Kidney (tissue), 14 donors: ENCODE measurements around the gene CLMN. TPM values are rescaled to one million over a fixed set of nuclear protein-coding genes. Genes with fewer than 3 reads are reported as not detected.

Experiments used
- DNase-seq, 5 donors: peaks; one replicate each; pipeline ENCODE4 v3.0.0-alpha.2; 2013 to 2020
- FAIRE-seq: peaks from 2 replicates; lab custom pipeline; 2012; peaks lifted over from hg19 to GRCh38; lab: Jason Lieb, UNC
- H3K27ac ChIP-seq, 2 donors: one replicate each; pipeline ENCODE4 v1.7.0; 2013; ENCODE audit warnings: low read depth in 2 of 2, low read length in 2 of 2, inconsistent platforms in 1 of 2
- H3K27me3 ChIP-seq: one replicate; pipeline ENCODE4 v1.7.1; 2013; ENCODE audit warnings: low read length, inconsistent platforms; ENCODE audit not compliant: control insufficient read depth, insufficient read depth
- H3K36me3 ChIP-seq, 3 donors: one replicate each; pipeline versions ENCODE4 v1.7.0 to v1.7.1; 2013; ENCODE audit warnings: low read length in 3 of 3, control low read depth in 1 of 3, inconsistent platforms in 1 of 3; ENCODE audit not compliant: insufficient read depth in 3 of 3, control insufficient read depth in 2 of 3
- H3K4me1 ChIP-seq, 3 donors: one replicate each; pipeline versions ENCODE4 v1.7.0 to v1.7.1; 2013; ENCODE audit warnings: low read length in 3 of 3, inconsistent platforms in 1 of 3, low read depth in 1 of 3; ENCODE audit not compliant: control insufficient read depth in 2 of 3, insufficient read depth in 2 of 3
- H3K4me3 ChIP-seq, 3 donors: one replicate each; pipeline versions ENCODE4 v1.7.0 to v1.8.1; 2013; ENCODE audit warnings: low read length in 3 of 3, control low read depth in 1 of 3, inconsistent platforms in 1 of 3
- H3K9ac ChIP-seq, 3 donors: one replicate each; pipeline versions ENCODE4 v1.7.0 to v1.7.1; 2013; ENCODE audit warnings: low read length in 3 of 3, control low read depth in 1 of 3, inconsistent platforms in 1 of 3
- H3K9me3 ChIP-seq, 3 donors: one replicate each; pipeline versions ENCODE4 v1.7.0 to v1.7.1; 2013; ENCODE audit warnings: low read length in 3 of 3, control low read depth in 1 of 3, inconsistent platforms in 1 of 3; ENCODE audit not compliant: control insufficient read depth in 2 of 3, insufficient read depth in 1 of 3
- intact Hi-C: fragments of 100-400 bp; cut with DNase I; formaldehyde crosslinking; loops from one replicate; pipeline ENCODE4 v1.11.1; 2022
- polyA plus RNA-seq: library from polyadenylated mRNA; stranded (reverse); fragments of 350-450 nt; fragmentation: Illumina TruSeq; extraction: RNeasy Lipid Tissue Mini Kit (QIAGEN cat#74804); gene quantifications from one replicate; pipeline ENCODE4 v1.2.3, GENCODE V29; 2014; ENCODE audit warnings: low read depth, low replicate concordance; ENCODE audit not compliant: insufficient read depth
- total RNA-seq: library from RNA; stranded (reverse); fragmentation: NEBNext Ultra II Directional; extraction: Animal tissue kit (Norgen Biotek cat#: 25700); gene quantifications from one replicate; pipeline ENCODE4 v1.2.1, GENCODE V29; 2021
- TF ChIP-seq, protein P1 (sequence below): IDR thresholded peaks from 3 replicates; pipeline ENCODE4 v1.5.1; 2012; ENCODE audit warnings: mild to moderate bottlenecking, moderate library complexity, borderline replicate concordance; ENCODE audit not compliant: insufficient read depth; ENCODE audit errors: extremely low read depth
- donor health status: control.
- donor health status: control.
- donor health status: control.
- donor health status: control.
- donor health status: control.
- donor health status: DM: yes; HTN: yes; CAD: no.
- donor health status: Normal renal cell carcinoma (clear cell type).

CLMN gene
- total and polyA plus RNA-seq, 2 donors from 2014 or later: 33.1 to 151 TPM

DNA sequence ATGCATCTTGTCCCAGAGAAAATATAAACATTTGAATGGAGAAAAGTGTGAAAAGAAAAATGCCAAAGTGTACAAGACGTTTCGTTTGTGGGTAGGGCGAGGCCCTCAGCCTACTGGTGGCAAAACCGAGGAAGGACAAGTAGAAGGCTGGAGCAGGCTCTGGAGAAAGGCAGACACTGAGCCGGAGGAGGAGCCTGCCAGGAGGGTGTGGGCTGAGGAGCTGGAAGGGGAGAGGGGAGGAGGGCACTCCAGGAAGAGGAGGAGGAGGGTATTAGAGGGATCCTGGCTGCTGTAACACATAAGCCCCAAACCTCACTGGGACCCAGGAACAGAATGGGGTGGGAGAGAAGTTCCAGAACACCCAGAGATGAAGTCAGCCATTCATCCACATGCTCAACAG lies 47.7 kb downstream of the CLMN start:
- FAIRE-seq (no peak), DNase-seq (no peak)
- Histone ChIP-seq H3K4me1 (peaks cover 0 to 4% (median 0%) of the 10 kb centered on the region in 3 donors), H3K4me3 (no peak overlapping the region), H3K9ac (no peak overlapping the region), H3K36me3 (no peaks in the 10 kb centered on the region), H3K27ac (no peak overlapping the region), H3K9me3 (no peaks in the 10 kb centered on the region), H3K27me3 (no peaks in the 10 kb centered on the region)
- TF ChIP-seq, protein P1, sequence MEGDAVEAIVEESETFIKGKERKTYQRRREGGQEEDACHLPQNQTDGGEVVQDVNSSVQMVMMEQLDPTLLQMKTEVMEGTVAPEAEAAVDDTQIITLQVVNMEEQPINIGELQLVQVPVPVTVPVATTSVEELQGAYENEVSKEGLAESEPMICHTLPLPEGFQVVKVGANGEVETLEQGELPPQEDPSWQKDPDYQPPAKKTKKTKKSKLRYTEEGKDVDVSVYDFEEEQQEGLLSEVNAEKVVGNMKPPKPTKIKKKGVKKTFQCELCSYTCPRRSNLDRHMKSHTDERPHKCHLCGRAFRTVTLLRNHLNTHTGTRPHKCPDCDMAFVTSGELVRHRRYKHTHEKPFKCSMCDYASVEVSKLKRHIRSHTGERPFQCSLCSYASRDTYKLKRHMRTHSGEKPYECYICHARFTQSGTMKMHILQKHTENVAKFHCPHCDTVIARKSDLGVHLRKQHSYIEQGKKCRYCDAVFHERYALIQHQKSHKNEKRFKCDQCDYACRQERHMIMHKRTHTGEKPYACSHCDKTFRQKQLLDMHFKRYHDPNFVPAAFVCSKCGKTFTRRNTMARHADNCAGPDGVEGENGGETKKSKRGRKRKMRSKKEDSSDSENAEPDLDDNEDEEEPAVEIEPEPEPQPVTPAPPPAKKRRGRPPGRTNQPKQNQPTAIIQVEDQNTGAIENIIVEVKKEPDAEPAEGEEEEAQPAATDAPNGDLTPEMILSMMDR: no peak
- intact Hi-C loops: no loop called here

GRCh38 chr14:95270203-95270602 lies 49.5 kb downstream of the CLMN start:
- Histone ChIP-seq H3K27me3 (no peaks in the 10 kb centered on the region), H3K27ac (no peak overlapping the region), H3K9me3 (no peaks in the 10 kb centered on the region), H3K36me3 (no peaks in the 10 kb centered on the region), H3K9ac (no peak overlapping the region), H3K4me1 (peaks cover 2 to 12% (median 5%) of the 10 kb centered on the region in 3 donors), H3K4me3 (no peak overlapping the region)
- no peak for DNase-seq
- no peak for FAIRE-seq
- intact Hi-C loops: no loop called here
- TF ChIP-seq, protein P1: no peak

DNA sequence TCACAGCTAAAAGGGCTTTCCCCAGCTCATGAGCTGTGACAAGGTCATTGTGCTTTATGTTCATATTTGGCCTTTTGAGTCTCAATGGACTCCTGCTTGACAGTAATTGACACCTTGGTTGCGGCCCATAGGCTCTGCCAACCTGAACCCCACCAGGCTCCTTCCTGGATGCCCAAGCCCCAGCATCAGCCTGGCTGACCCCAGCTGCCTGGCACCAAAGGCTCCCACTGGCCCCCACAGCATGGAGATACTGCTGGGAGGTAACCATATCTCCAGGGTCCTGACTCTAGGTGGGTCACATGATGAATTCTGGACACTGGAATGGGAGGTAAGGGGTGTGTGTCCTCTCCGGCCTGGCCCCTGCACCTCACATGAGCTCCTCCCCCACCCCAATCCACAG lies 50.2 kb downstream of the CLMN start:
- no peak for FAIRE-seq

More for the DNA sequence above, 50.2 kb downstream of the CLMN start:
- intact Hi-C loops: no loop called here
- H3K4me3 ChIP-seq: no peak overlapping the region
- H3K9me3 ChIP-seq: no peaks in the 10 kb centered on the region
- H3K9ac ChIP-seq: no peak overlapping the region
- peak overlapping the region in 1 of 2 donors; percentile 40 for H3K27ac ChIP-seq
- H3K4me1 ChIP-seq: peaks cover 2 to 14% (median 7%) of the 10 kb centered on the region in 3 donors
- no peaks in the 10 kb centered on the region for H3K27me3 ChIP-seq
- TF ChIP-seq, protein P1: no peak
- no peaks in the 10 kb centered on the region for H3K36me3 ChIP-seq
- DNase-seq: peak in 2 of 5 donors; percentile 19 to 54
